Breast epithelium (tissue), 4 donors: ENCODE results near the gene GSTCD. TPM values are rescaled to one million over a fixed set of nuclear protein-coding genes. Genes with fewer than 3 reads are reported as not detected.

Source experiments
- DNase-seq, 2 donors: peaks; one replicate each; pipeline ENCODE4 v3.0.0-alpha.2; 2019; ENCODE audit warnings: low spot score in 2 of 2
- H3K27ac ChIP-seq, 2 donors: fragments of 200-600 bp; sonication (generic) in 1 of 2; one replicate each; pipeline ENCODE4 v1.5.1; 2016 to 2019; ENCODE audit warnings: mild to moderate bottlenecking in 1 of 2
- H3K27me3 ChIP-seq, 2 donors: fragments of 200-600 bp; sonication (generic) in 1 of 2; one replicate each; pipeline versions ENCODE4 v1.5.1 to v1.6.0; 2017 to 2019; ENCODE audit warnings: control low read depth in 1 of 2, mild to moderate bottlenecking in 1 of 2
- H3K36me3 ChIP-seq: fragments of 200-600 bp; one replicate; pipeline ENCODE4 v1.5.1; 2019
- H3K4me1 ChIP-seq, 2 donors: fragments of 200-600 bp; sonication (generic); one replicate each; pipeline ENCODE4 v1.5.1; 2016 to 2019; ENCODE audit warnings: control low read depth in 1 of 2
- H3K4me3 ChIP-seq, 3 donors: fragments of 200-600 bp; sonication (generic); 1 replicate in 2 of 3; 2 replicates in 1 of 3; pipeline ENCODE4 v1.5.1; 2016 to 2019; ENCODE audit warnings: mild to moderate bottlenecking in 3 of 3, moderate library complexity in 2 of 3
- H3K9me3 ChIP-seq, 2 donors: fragments of 200-600 bp; sonication (generic) in 1 of 2; one replicate each; pipeline ENCODE4 v1.5.1; 2016 to 2019; ENCODE audit warnings: control low read depth in 1 of 2
- POLR2A ChIP-seq: fragments of 450-650 bp; IDR thresholded peaks from one replicate; pipeline ENCODE4 v1.6.1; 2016; ENCODE audit warnings: antibody characterized with exemption, mild to moderate bottlenecking, moderate library complexity
- POLR2AphosphoS5 ChIP-seq, 3 donors: sonication (generic); formaldehyde crosslinking; IDR thresholded peaks; one replicate each; pipeline ENCODE4 v1.6.1; 2017; ENCODE audit warnings: antibody characterized with exemption in 3 of 3
- intact Hi-C: fragments of 100-400 bp; cut with DNase I; formaldehyde crosslinking; loops from one replicate; pipeline ENCODE4 v1.15.1; 2023; ENCODE audit warnings: low total_unique reads
- total RNA-seq, 3 donors: library from RNA; depleted of rRNA; stranded (reverse); fragments of >200 nt; gene quantifications; one replicate each; pipeline ENCODE4 v1.1.0, GENCODE V29; 2016
- TF ChIP-seq, protein P1 (sequence below), 3 donors: fragments of 450-650 bp; IDR thresholded peaks; one replicate each; pipeline ENCODE4 v1.5.1; 2016 to 2017; ENCODE audit warnings: antibody characterized with exemption in 3 of 3, mild to moderate bottlenecking in 3 of 3, moderate library complexity in 3 of 3

Gene GSTCD
- total RNA-seq, 3 donors from 2014 or later: 9.0 to 23.3 (median 18.7) TPM

DNA sequence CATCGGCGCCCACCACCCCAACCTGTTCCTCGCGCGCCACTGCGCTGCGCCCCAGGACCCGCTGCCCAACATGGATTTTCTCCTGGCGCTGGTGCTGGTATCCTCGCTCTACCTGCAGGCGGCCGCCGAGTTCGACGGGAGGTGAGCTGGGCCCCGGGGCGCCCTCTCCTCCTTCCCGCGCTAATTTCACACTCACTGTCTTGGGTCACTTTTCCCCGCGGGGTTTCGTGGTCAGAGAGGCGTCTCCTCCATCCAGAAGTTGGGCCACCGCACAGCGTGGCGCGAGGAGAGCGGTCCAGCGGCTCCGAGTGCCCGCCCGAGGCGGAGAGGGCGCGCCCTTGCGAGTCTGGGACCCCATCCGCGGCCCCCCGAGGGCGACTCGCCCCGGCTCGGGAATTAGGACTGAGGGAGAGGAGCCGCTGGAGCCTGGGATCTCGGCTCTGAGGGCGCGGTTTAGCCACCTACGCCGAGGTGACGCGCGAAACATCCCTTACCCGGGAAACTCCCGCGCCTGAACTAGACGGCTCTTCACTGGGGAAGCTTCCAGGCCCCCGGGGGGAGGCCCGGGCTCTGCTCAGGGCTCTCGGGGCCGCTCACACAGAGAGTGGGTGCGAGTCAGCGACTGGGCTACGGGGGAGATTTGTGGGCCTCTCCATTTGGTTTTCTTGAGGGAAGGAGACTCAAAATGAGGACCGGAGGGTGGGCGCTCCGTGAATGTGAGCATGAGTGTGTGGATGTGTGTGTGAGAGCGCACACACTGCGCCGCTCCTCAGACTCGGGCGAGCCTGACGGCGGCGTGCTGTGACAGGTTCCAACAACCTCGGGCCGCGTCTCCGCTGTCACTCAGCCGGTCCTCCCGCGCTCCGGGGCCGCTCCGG, 187.2 kb downstream of the GSTCD start:
- H3K4me3 ChIP-seq: peak overlapping the region; percentile 47 to 71 (median 69)
- no peaks in the 10 kb centered on the region for H3K27me3 ChIP-seq
- H3K27ac ChIP-seq: peak overlapping the region; percentile 27 to 43
- intact Hi-C loops: no loop called here
- H3K36me3 ChIP-seq: no peaks in the 10 kb centered on the region
- no peaks in the 10 kb centered on the region for H3K9me3 ChIP-seq
- no peaks in the 10 kb centered on the region for H3K4me1 ChIP-seq
- peak in 1 of 2 donors; percentile 69 for DNase-seq
- no peak for TF ChIP-seq POLR2A
- TF ChIP-seq, protein P1, sequence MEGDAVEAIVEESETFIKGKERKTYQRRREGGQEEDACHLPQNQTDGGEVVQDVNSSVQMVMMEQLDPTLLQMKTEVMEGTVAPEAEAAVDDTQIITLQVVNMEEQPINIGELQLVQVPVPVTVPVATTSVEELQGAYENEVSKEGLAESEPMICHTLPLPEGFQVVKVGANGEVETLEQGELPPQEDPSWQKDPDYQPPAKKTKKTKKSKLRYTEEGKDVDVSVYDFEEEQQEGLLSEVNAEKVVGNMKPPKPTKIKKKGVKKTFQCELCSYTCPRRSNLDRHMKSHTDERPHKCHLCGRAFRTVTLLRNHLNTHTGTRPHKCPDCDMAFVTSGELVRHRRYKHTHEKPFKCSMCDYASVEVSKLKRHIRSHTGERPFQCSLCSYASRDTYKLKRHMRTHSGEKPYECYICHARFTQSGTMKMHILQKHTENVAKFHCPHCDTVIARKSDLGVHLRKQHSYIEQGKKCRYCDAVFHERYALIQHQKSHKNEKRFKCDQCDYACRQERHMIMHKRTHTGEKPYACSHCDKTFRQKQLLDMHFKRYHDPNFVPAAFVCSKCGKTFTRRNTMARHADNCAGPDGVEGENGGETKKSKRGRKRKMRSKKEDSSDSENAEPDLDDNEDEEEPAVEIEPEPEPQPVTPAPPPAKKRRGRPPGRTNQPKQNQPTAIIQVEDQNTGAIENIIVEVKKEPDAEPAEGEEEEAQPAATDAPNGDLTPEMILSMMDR (IDR thresholded peaks at IDR 0.05): peak in 2 of 3 donors; percentile 27 to 37
- no peak for TF ChIP-seq POLR2AphosphoS5 (IDR thresholded peaks at IDR 0.05)

DNA sequence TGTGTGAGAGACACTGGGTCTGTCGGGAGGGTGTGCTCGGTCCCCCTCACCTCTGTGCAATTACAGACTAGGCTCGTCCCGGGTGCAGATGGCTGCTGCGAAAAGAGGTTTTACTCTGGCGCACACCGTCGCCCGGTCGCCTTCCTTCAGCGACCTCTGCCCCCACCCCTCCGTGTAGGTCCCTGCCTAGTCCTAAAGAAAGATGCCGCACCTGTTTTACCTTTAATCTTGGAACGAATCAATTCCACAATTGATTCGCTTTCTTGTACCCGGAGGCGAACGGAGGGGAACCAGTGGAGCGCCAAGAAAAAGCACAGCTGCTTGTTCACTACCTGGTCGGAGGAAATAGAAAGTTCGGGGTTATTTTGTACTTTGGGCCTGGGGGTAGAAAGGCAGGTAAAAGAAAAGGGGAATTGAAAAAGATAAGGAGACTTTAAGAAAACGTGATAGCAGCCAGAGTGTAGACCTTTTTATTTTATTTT, 187.9 kb downstream of the GSTCD start:
- peak overlapping the region; percentile 47 to 71 (median 69) for H3K4me3 ChIP-seq
- H3K4me1 ChIP-seq: no peaks in the 10 kb centered on the region
- intact Hi-C loops: no loop called here
- peak overlapping the region; percentile 27 to 43 for H3K27ac ChIP-seq
- no peaks in the 10 kb centered on the region for H3K9me3 ChIP-seq
- DNase-seq: no peak
- H3K36me3 ChIP-seq: no peaks in the 10 kb centered on the region
- H3K27me3 ChIP-seq: no peaks in the 10 kb centered on the region
- no peak for TF ChIP-seq POLR2A
- TF ChIP-seq, protein P1 (IDR thresholded peaks at IDR 0.05): no peak
- no peak for TF ChIP-seq POLR2AphosphoS5 (IDR thresholded peaks at IDR 0.05)

Other genes with a start within 250 kb of the GSTCD start
- gene PPA2, start 234.7 kb upstream of the GSTCD start, total RNA-seq: 100 to 1,000 TPM in 2 of 3 donors, 10 to 100 TPM in 1; 70.9 to 175 (median 131) TPM
- 10 to 100 TPM in 2 of 3 donors, not detected in 1; 56.9 to 62.9 TPM for gene ARHGEF38, start 156.2 kb upstream of the GSTCD start, total RNA-seq
- 10 to 100 TPM; 20.6 to 30.0 (median 29.5) TPM for gene INTS12, start 95 bp upstream of the GSTCD start, total RNA-seq
- 10 to 100 TPM in 2 of 3 donors, 1 to 10 TPM in 1; 1.4 to 26.8 (median 11.1) TPM for gene NPNT, start 186.7 kb downstream of the GSTCD start, total RNA-seq